Stimulated activated CD8-positive, alpha-beta memory T cell treated with anti-CD3 and anti-CD28 coated beads, Interleukin-15, amount 100 ng/mL, for 24 hours (primary cell): Measurements from ENCODE around the gene CHD1L.
"Not testable (repeated sequence)": the region's sequence is repeated elsewhere in the genome, so short reads cannot be mapped to it uniquely, and the experiment has no call there.

Source experiments
- DNase-seq: peaks from one replicate; pipeline ENCODE4 v3.0.0-alpha.2; 2020; ENCODE audit warnings: low read depth

Gene CHD1L

GRCh38 chr1:147267711-147268110 is 25.2 kb downstream of the CHD1L start:
- no peak for DNase-seq

GRCh38 chr1:147270721-147271120 is 28.2 kb downstream of the CHD1L start:
- no peak for DNase-seq

- no peak for DNase-seq
These were observed 29.6 kb downstream of the CHD1L start for GRCh38 chr1:147272042-147272441.

GRCh38 chr1:147273409-147274336 is 31.2 kb downstream of the CHD1L start:
- DNase-seq: no peak

- no peak for DNase-seq
These were observed 39.5 kb downstream of the CHD1L start for GRCh38 chr1:147281950-147282349.

- no peak for DNase-seq
These were observed 40.5 kb downstream of the CHD1L start for GRCh38 chr1:147283011-147283410.

GRCh38 chr1:147287133-147287865 is 44.8 kb downstream of the CHD1L start:
- DNase-seq: no peak

GRCh38 chr1:147292012-147292411 is 49.5 kb downstream of the CHD1L start:
- DNase-seq: no peak

GRCh38 chr1:147292631-147293251 is 50.3 kb downstream of the CHD1L start:
- no peak for DNase-seq

- DNase-seq: no peak
These were observed 55.0 kb downstream of the CHD1L start for GRCh38 chr1:147297438-147297837.

GRCh38 chr1:147305803-147306202 is 63.3 kb downstream of the CHD1L start:
- not testable (repeated sequence) for DNase-seq

GRCh38 chr1:147316968-147317367 is 74.5 kb downstream of the CHD1L start:
- no peak for DNase-seq

GRCh38 chr1:147326933-147327687 is 84.6 kb downstream of the CHD1L start:
- DNase-seq: not testable (repeated sequence)

- no peak for DNase-seq
These were observed 91.8 kb downstream of the CHD1L start for GRCh38 chr1:147334292-147334691.

GRCh38 chr1:147336291-147336690 is 93.8 kb downstream of the CHD1L start:
- no peak for DNase-seq

GRCh38 chr1:147337040-147337630 is 94.7 kb downstream of the CHD1L start:
- DNase-seq: no peak

- DNase-seq: no peak
These were observed 96.1 kb downstream of the CHD1L start for GRCh38 chr1:147338571-147338970.

GRCh38 chr1:147341246-147341645 is 98.8 kb downstream of the CHD1L start:
- DNase-seq: no peak
